Measurements from ENCODE around the gene MATCAP1. TPM values are rescaled to one million over a fixed set of nuclear protein-coding genes. Genes with fewer than 3 reads are reported as not detected.

Gene MATCAP1
- total and polyA plus RNA-seq, 2 of the 8 experiments (the other 6 are each of a cell fraction or from before 2014, with no cell fraction given): 22.9 to 27.5 TPM

DNA sequence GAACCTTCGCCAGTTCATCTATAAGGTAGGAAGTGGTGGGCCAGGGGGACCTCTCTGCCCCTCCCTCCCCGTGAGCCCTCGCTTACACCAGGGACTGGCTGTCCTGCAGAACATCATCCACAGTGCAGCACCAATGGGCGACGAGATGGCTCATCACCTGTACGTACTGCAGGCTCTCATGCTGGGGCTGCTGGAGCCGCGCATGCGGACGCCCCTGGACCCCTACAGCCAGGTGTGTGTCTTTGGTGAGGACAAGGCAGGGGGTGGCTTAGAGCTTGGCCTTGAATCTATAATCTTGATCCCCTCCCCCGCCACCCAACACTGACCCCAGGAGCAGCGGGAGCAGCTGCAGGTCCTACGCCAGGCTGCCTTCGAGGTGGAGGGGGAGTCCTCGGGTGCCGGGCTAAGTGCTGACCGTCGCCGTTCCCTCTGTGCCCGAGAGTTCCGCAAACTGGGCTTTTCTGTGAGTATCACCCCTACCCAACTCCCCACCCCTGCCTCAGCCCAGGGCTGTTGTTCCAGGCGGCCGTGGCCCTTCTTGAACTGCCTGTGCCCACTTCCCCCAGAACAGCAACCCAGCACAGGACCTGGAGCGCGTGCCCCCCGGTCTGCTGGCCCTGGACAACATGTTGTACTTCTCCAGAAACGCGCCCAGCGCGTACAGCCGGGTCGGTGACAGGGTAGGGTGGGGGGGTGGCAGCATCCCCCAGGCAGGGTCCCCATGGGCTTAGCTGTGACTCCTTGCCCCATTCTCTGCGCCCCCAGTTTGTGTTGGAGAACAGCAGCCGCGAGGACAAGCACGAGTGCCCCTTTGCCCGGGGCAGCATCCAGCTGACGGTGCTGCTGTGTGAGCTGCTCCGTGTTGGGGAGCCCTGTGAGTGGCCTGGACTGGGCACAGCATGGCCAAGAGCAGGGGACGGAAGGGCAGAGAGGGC is 17.9 kb upstream of the MATCAP1 start (continued):
- TF ChIP-seq KDM5A (IDR thresholded peaks at IDR 0.05; ENCODE audit: low read length) (no peak), RNF2 (IDR thresholded peaks at IDR 0.05; ENCODE audit: borderline replicate concordance, low read depth, low read length, missing control alignments, poor library complexity, severe bottlenecking) (no peak), EGR1 (IDR thresholded peaks at IDR 0.05; ENCODE audit: borderline replicate concordance, low read depth, low read length) (no peak), SP4 (IDR thresholded peaks at IDR 0.05; ENCODE audit: low read length) (no peak), BACH1 (IDR thresholded peaks at IDR 0.05; ENCODE audit: low read length) (no peak), ZNF274 (IDR thresholded peaks at IDR 0.05; ENCODE audit: borderline replicate concordance, extremely low read depth, low read length) (no peak), JUN (IDR thresholded peaks at IDR 0.05; ENCODE audit: low read depth, low read length) (no peak), TEAD4 (IDR thresholded peaks at IDR 0.05; ENCODE audit: low read depth, low read length) (no peak), CHD1 (IDR thresholded peaks at IDR 0.05; ENCODE audit: low read depth, low read length) (no peak), JUND (IDR thresholded peaks at IDR 0.05; ENCODE audit: low read length) (no peak), YY1 (IDR thresholded peaks at IDR 0.05; ENCODE audit: low read depth, low read length) (no peak), CEBPB (IDR thresholded peaks at IDR 0.05; ENCODE audit: low read depth, low read length) (no peak)
